Suppressor macrophage (primary cell): ENCODE measurements around the gene LRIT3.
"Not testable (repeated sequence)": the region's sequence is repeated elsewhere in the genome, so short reads cannot be mapped to it uniquely, and the experiment has no call there.

ENCODE experiments used
- DNase-seq, 4 experiments: peaks; one replicate each; pipeline ENCODE4 v3.0.0-alpha.2; 2020 to 2022

Gene LRIT3

GRCh38 chr4:109848501-109848900, 594 bp downstream of the LRIT3 start:
- no peak for DNase-seq

- DNase-seq: no peak
Observed at GRCh38 chr4:109850601-109851000, 2.7 kb downstream of the LRIT3 start.

- DNase-seq: not testable (repeated sequence)
Observed at GRCh38 chr4:109859426-109860300, 11.8 kb downstream of the LRIT3 start.

- DNase-seq: no peak
Observed at GRCh38 chr4:109861271-109861670, 13.4 kb downstream of the LRIT3 start.

GRCh38 chr4:109861916-109862511, 14.1 kb downstream of the LRIT3 start:
- DNase-seq: no peak

GRCh38 chr4:109864134-109864533, 16.2 kb downstream of the LRIT3 start:
- DNase-seq: no peak

GRCh38 chr4:109870061-109870460, 22.2 kb downstream of the LRIT3 start:
- no peak for DNase-seq

GRCh38 chr4:109872065-109872464, 24.2 kb downstream of the LRIT3 start:
- no peak for DNase-seq

GRCh38 chr4:109872950-109873656, 25.2 kb downstream of the LRIT3 start:
- no peak for DNase-seq

GRCh38 chr4:109873791-109874514, 26.0 kb downstream of the LRIT3 start:
- no peak for DNase-seq

GRCh38 chr4:109875106-109875505, 27.2 kb downstream of the LRIT3 start:
- DNase-seq: no peak

GRCh38 chr4:109875553-109875952, 27.6 kb downstream of the LRIT3 start:
- not testable (repeated sequence) for DNase-seq

- no peak for DNase-seq
Observed at GRCh38 chr4:109876634-109877265, 28.8 kb downstream of the LRIT3 start.

GRCh38 chr4:109877400-109877799, 29.5 kb downstream of the LRIT3 start:
- no peak for DNase-seq

- no peak for DNase-seq
Observed at GRCh38 chr4:109878355-109878754, 30.4 kb downstream of the LRIT3 start.

GRCh38 chr4:109879081-109879480, 31.2 kb downstream of the LRIT3 start:
- no peak for DNase-seq

- no peak for DNase-seq
Observed at GRCh38 chr4:109879636-109880314, 31.9 kb downstream of the LRIT3 start.

GRCh38 chr4:109886303-109886702, 38.4 kb downstream of the LRIT3 start:
- no peak for DNase-seq

- no peak for DNase-seq
Observed at GRCh38 chr4:109887071-109887470, 39.2 kb downstream of the LRIT3 start.

GRCh38 chr4:109890076-109890475, 42.2 kb downstream of the LRIT3 start:
- DNase-seq: no peak

- no peak for DNase-seq
Observed at GRCh38 chr4:109902559-109903251, 54.8 kb downstream of the LRIT3 start.
